GM12873 (cell line): Measurements from ENCODE around the gene DCAF6.

Source experiments
- CTCF ChIP-seq: IDR thresholded peaks from 2 replicates; pipeline ENCODE4 v1.5.1; 2012; ENCODE audit warnings: low read depth, mild to moderate bottlenecking, moderate library complexity, low read length, control low read depth; ENCODE audit not compliant: insufficient read depth; ENCODE audit errors: missing control alignments

DCAF6 gene

GRCh38 chr1:167936068-167936929 lies at the start of gene DCAF6:
Gene DCAF6, plus strand, starts transcription at chr1:167936683. Its CDS starts 229 bp downstream, at chr1:167936912.
- TF ChIP-seq CTCF = no peak

DNA sequence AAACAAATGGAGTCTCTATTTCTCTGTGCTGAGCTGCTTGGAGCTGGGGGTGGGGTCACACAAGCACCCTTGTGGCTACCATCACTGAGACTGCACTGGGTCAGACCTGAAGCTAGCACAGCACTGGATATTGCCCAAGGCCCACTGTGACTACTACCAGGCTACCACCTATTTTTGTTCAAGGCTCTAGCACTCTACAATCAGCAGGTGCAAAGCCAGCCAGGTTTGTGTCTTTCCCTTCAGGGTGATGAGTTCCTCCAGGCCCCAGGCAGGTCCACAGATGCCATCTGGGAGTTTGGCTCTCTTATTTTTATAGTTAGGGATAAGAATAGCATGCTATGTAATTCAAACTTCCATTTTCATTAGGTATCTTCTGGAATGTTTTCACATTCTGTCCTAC lies 46.1 kb upstream of the DCAF6 start:
- no peak for TF ChIP-seq CTCF

GRCh38 chr1:167893798-167894197 lies 42.7 kb upstream of the DCAF6 start:
- TF ChIP-seq CTCF = no peak

DNA sequence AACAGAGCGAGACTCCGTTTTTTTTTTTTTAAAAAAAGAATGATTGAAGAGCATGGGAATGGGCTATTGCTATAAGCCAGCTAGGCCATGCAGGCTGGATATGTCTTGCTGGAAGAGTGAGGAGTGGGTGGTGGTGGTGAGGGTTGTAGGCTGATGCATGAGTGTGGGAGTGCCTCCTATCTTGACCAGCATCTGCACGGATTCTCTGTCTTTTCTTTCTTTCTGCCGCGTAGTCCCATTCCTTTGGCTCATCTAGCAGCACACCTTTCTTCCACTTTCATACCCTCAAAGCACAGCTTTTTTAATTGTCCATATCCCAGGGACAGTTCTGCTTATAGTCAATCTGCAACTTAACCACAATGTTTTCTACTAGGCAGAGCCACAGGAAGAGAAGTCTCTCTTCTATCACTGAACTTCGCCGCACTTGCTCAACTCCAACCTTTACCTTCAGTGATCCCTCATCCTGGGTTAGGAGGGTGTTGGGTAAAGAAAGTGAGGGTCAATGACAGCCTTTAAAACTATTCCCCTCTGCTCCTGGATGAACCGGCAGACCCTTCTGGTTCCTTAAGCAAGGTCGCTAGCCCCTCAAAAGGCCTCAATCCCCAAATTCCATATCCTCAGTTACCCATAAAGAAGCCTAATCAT lies 37.8 kb upstream of the DCAF6 start:
- TF ChIP-seq CTCF = no peak

GRCh38 chr1:167899253-167899681 lies 37.2 kb upstream of the DCAF6 start:
- no peak for TF ChIP-seq CTCF

DNA sequence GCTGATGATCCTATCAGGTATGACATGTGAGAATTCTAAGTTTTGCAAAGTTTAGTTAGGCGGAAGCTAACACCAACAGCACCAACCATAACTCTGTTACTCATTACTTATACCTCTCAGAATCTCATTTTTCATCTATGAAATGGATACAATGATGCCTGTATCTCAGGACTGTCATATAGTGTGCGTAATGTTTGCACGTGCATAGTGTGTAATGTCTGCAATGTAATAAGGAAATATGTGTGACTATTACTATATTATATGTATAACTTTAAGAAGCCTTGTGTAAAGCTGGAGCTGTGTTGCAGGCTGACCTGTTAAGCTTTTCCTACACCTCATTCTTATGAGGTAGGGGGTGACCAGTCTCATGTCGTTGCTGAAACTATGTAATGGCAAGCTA lies 35.6 kb upstream of the DCAF6 start:
- TF ChIP-seq CTCF = no peak

DNA sequence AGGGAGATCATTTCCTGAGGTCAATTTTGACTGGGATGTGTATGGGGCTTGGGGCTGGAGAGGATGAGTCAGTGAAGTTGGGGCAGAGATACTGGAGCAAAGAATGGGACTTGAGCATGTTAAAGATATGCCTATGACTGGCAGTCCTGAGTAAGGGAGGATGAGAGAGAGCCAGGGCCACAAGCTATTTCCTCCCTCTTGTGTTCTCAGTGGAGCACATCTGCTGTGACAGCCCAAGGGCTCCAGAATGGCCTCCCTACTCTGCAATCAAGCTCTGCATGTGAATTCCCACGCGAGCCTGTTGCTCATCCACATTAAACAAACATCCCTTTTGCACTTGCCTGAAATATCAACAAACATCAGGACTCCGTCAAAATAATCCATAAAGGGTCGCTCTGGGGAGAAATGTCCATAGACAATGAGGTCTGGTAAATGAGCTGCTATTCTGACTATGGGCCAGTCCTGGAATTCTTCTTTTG lies 31.8 kb upstream of the DCAF6 start:
- no peak for TF ChIP-seq CTCF
